SU-DHL-6 (cell line): Measurements from ENCODE around the gene TP53AIP1.

Source experiments
- H2AFZ ChIP-seq: fragments of 200-600 bp; sonication (generic); 2 replicates; pipeline ENCODE4 v1.6.1; 2014; ENCODE audit warnings: low read depth, mild to moderate bottlenecking, moderate library complexity, mixed read lengths, antibody characterized with exemption, low read length; ENCODE audit not compliant: severe bottlenecking
- H3F3A ChIP-seq: fragments of 200-600 bp; shearing (Covaris generic); 2 replicates; pipeline ENCODE4 v1.6.0; 2016; ENCODE audit warnings: antibody characterized with exemption, mild to moderate bottlenecking; ENCODE audit not compliant: insufficient read depth
- H3K27ac ChIP-seq: fragments of 200-600 bp; sonication (generic); 2 replicates; pipeline ENCODE4 v1.5.1; 2016; ENCODE audit warnings: low read depth, mild to moderate bottlenecking, low read length, moderate library complexity, mixed read lengths
- H3K27me3 ChIP-seq: fragments of 200-600 bp; sonication (generic), shearing (Covaris generic); 2 replicates; pipeline ENCODE4 v1.6.0; 2014; ENCODE audit warnings: mild to moderate bottlenecking, low read length
- H3K36me3 ChIP-seq: fragments of 200-600 bp; sonication (generic); 2 replicates; pipeline ENCODE4 v1.6.1; 2014; ENCODE audit warnings: mild to moderate bottlenecking, low read length, mixed read lengths
- H3K4me2 ChIP-seq: fragments of 300-600, 200-600 bp; shearing (Covaris generic), sonication (generic); 2 replicates; pipeline ENCODE4 v1.6.0; 2014; ENCODE audit warnings: low read length, low read depth, mild to moderate bottlenecking; ENCODE audit not compliant: poor library complexity, severe bottlenecking
- H3K4me3 ChIP-seq: fragments of 200-600 bp; sonication (generic); 2 replicates; pipeline ENCODE4 v1.5.1; 2014; ENCODE audit warnings: antibody characterized with exemption, low read length, mild to moderate bottlenecking, mixed read lengths; ENCODE audit not compliant: insufficient read depth, poor library complexity, severe bottlenecking
- H3K79me2 ChIP-seq: fragments of 200-600 bp; sonication (generic); 2 replicates; pipeline ENCODE4 v1.6.1; 2014; ENCODE audit warnings: mild to moderate bottlenecking, low read length, moderate library complexity; ENCODE audit not compliant: insufficient read depth
- H3K9ac ChIP-seq: fragments of 200-600 bp; sonication (generic); 2 replicates; pipeline ENCODE4 v1.7.0; 2014; ENCODE audit warnings: mild to moderate bottlenecking, low read length
- H3K9me2 ChIP-seq: fragments of 200-600 bp; sonication (generic); replicated peaks from 2 replicates; pipeline ENCODE4 v1.6.1; 2014; ENCODE audit warnings: low read length; ENCODE audit not compliant: insufficient read depth
- H3K9me3 ChIP-seq: fragments of 200-600 bp; sonication (generic); 2 replicates; pipeline ENCODE4 v1.6.1; 2014; ENCODE audit warnings: low read length, mixed read lengths; ENCODE audit not compliant: insufficient read depth
- H4K20me1 ChIP-seq: fragments of 200-600 bp; sonication (generic); 2 replicates; pipeline ENCODE4 v1.6.1; 2014; ENCODE audit warnings: low read depth, mild to moderate bottlenecking, antibody characterized with exemption, low read length, moderate library complexity, mixed read lengths
- CTCF ChIP-seq: fragments of 200-600 bp; sonication (generic); IDR thresholded peaks from one replicate; pipeline ENCODE4 v1.5.1; 2017; ENCODE audit warnings: antibody characterized with exemption, mild to moderate bottlenecking, low read length, moderate library complexity; ENCODE audit not compliant: insufficient read depth, poor library complexity, severe bottlenecking
- EZH2phosphoT487 ChIP-seq: fragments of 200-600 bp; sonication (generic), shearing (Covaris generic); conservative IDR thresholded peaks from 2 replicates; pipeline ENCODE4 v1.6.1; 2018; ENCODE audit warnings: mild to moderate bottlenecking, antibody characterized with exemption, low read length, moderate library complexity, mixed read lengths

The TP53AIP1 gene

GRCh38 chr11:128927683-128928336 lies 14.9 kb downstream of the TP53AIP1 start:
- Histone ChIP-seq H3K9ac (no peak overlapping the region), H4K20me1 (no peaks in the 10 kb centered on the region), H3K9me2 (no peaks in the 10 kb centered on the region), H3K9me3 (no peaks in the 10 kb centered on the region), H3K79me2 (no peaks in the 10 kb centered on the region), H3K27ac (no peak overlapping the region), H3F3A (no peaks in the 10 kb centered on the region), H2AFZ (no peak overlapping the region), H3K36me3 (no peaks in the 10 kb centered on the region), H3K4me2 (no peak overlapping the region), H3K27me3 (no peaks in the 10 kb centered on the region), H3K4me3 (no peak overlapping the region)
- no peak for TF ChIP-seq CTCF
- no peak for TF ChIP-seq EZH2phosphoT487

DNA sequence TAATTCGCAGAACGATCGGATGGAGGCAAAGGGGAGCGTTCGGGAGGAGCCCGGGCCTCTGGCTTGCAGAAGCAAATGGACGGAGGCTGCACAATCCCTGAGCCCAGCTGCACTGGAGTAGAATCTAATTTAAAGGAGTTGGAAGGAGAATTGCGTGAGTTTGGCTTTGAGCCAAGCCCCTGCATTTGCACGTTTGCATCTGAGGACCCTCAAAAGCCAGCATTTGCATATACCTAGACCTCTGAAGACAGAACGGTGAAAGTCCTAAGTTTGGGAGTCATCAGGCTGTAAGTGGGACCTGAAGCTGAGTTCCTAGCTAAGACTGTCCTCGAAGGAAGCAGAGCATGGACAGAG lies 15.6 kb downstream of the TP53AIP1 start:
- Histone ChIP-seq H3F3A (no peaks in the 10 kb centered on the region), H3K36me3 (no peaks in the 10 kb centered on the region), H3K9me2 (no peaks in the 10 kb centered on the region), H3K79me2 (no peaks in the 10 kb centered on the region), H4K20me1 (no peaks in the 10 kb centered on the region), H3K27me3 (no peaks in the 10 kb centered on the region), H3K9me3 (no peaks in the 10 kb centered on the region), H3K4me3 (no peak overlapping the region), H2AFZ (no peak overlapping the region), H3K9ac (no peak overlapping the region), H3K4me2 (no peak overlapping the region), H3K27ac (no peak overlapping the region)
- no peak for TF ChIP-seq CTCF
- TF ChIP-seq EZH2phosphoT487, result no peak

- Histone ChIP-seq H3K9me3 (no peaks in the 10 kb centered on the region), H3K79me2 (no peaks in the 10 kb centered on the region), H3K9me2 (no peaks in the 10 kb centered on the region), H3K27ac (no peak overlapping the region), H4K20me1 (no peaks in the 10 kb centered on the region), H3K4me2 (no peak overlapping the region), H3K27me3 (no peaks in the 10 kb centered on the region), H2AFZ (no peak overlapping the region), H3F3A (no peaks in the 10 kb centered on the region), H3K36me3 (no peaks in the 10 kb centered on the region), H3K9ac (no peak overlapping the region), H3K4me3 (no peak overlapping the region)
- TF ChIP-seq EZH2phosphoT487 (no peak), CTCF (no peak)
These were observed 16.1 kb downstream of the TP53AIP1 start for GRCh38 chr11:128926437-128927107.
